Heart right ventricle (tissue), 16 donors: Measurements from ENCODE around the gene TMEM132D. TPM values are rescaled to one million over a fixed set of nuclear protein-coding genes. Genes with fewer than 3 reads are reported as not detected.
"Not testable (repeated sequence)": the region's sequence is repeated elsewhere in the genome, so short reads cannot be mapped to it uniquely, and the experiment has no call there.

Experiments used
- ATAC-seq, 8 donors: fragments of 200-7000 bp; cut with Tn5 transposase; one replicate each; pipeline ENCODE4 v1.9.1; 2020; ENCODE audit warnings: mild to moderate bottlenecking in 8 of 8, moderate library complexity in 8 of 8, moderate number of reproducible peaks in 1 of 8
- DNase-seq, 2 donors: peaks; one replicate each; pipeline ENCODE4 v3.0.0-alpha.2; 2020
- H3K27ac ChIP-seq, 10 donors: fragments of 200-600 bp; sonication (generic) in 2 of 10; one replicate each; pipeline versions ENCODE4 v1.5.0 to v1.8.0; 2020 to 2022; ENCODE audit warnings: mild to moderate bottlenecking in 3 of 10
- H3K27me3 ChIP-seq, 7 donors: fragments of 200-600 bp; one replicate each; pipeline ENCODE4 v1.8.0; 2021 to 2022; ENCODE audit warnings: mild to moderate bottlenecking in 2 of 7
- H3K36me3 ChIP-seq, 9 donors: fragments of 200-600 bp; sonication (generic) in 1 of 9; one replicate each; pipeline versions ENCODE4 v1.5.0 to v1.8.0; 2020 to 2022; ENCODE audit warnings: mild to moderate bottlenecking in 2 of 9
- H3K4me1 ChIP-seq, 9 donors: fragments of 200-600 bp; sonication (generic) in 1 of 9; one replicate each; pipeline versions ENCODE4 v1.5.0 to v1.8.0; 2020 to 2022; ENCODE audit warnings: mild to moderate bottlenecking in 4 of 9
- H3K4me3 ChIP-seq, 10 donors: fragments of 200-600 bp; sonication (generic) in 2 of 10; one replicate each; pipeline versions ENCODE4 v1.5.0 to v1.8.0; 2020 to 2022; ENCODE audit warnings: mild to moderate bottlenecking in 7 of 10, moderate library complexity in 2 of 10
- H3K9me3 ChIP-seq, 11 donors: fragments of 200-600 bp in 10 of 11; sonication (generic) in 2 of 11; one replicate each; pipeline versions ENCODE4 v1.5.0 to v1.8.0; 2013 to 2022; ENCODE audit warnings: mild to moderate bottlenecking in 2 of 11, control low read depth in 1 of 11, moderate library complexity in 1 of 11
- CTCF ChIP-seq, 9 donors: fragments of 200-600 bp; sonication (generic) in 2 of 9; IDR thresholded peaks; one replicate each; pipeline versions ENCODE4 v1.5.0 to v1.8.0; 2021 to 2022; ENCODE audit warnings: antibody characterized with exemption in 9 of 9, mild to moderate bottlenecking in 5 of 9, moderate library complexity in 1 of 9
- whole genome bisulfite sequencing, 2 donors: extraction: QIAGEN DNeasy Blood & Tissue Kit; methylation state at CpG; one replicate each; pipeline ENCODE4 v1.1.7; 2013; ENCODE audit warnings: inconsistent platforms in 1 of 2; 5-methylcytosine and 5-hydroxymethylcytosine counted together
- intact Hi-C, 10 donors: fragments of 100-400 bp; cut with DNase I; formaldehyde crosslinking; loops; one replicate each; pipeline versions ENCODE4 v1.11.1 to v1.14.2; 2022
- polyA plus RNA-seq, 2 donors: library from polyadenylated mRNA; stranded (reverse); fragments of 200-250 nt; gene quantifications; one replicate each; pipeline ENCODE4 v1.2.3, GENCODE V29; 2013
- total RNA-seq, 10 donors: library from RNA; stranded (reverse); fragmentation: NEBNext Ultra II Directional in 3 of 10; extraction: Animal tissue kit (Norgen Biotek cat#: 25700) in 3 of 10; gene quantifications; one replicate each; pipeline versions ENCODE4 v1.2.1 to v1.2.4, GENCODE V29; 2021 to 2023
- donor health status: Arrhythmogenic right ventricular cardiomyopathy.
- donor health status: ischemic (EF 13 %, LVEDD 7.1; RV severe dilation, severe dysfunction).
- donor health status: healthy with polysubstance abuse.
- donor health status: DM: no; HTN: yes; CAD: no.
- donor health status: DM: no; HTN: no; CAD: no.
- donor health status: ischemic (EF 25% LVEDD 6.9; RV normal size, moderate dysfunction).
- donor health status: ischemic (EF 25% LVEDD 5.7; RV mildly dilated, moderate dysfunction).
- donor health status: healthy.
- donor health status: DM: yes; HTN: yes; CAD: no.
- donor health status: Ischemic cardiomyopathy.
- donor health status: ischemic (EF 35%, LVEDD 5.7; RV mildly dilated, moderate dysfunction).
- donor health status: nonischemic (EF 11% LVEDD 7.7; RV severe dilation, severe dysfunction).
- donor health status: DM: yes; HTN: yes; CAD: no.
- donor health status: PGD.
- donor health status: ischemic (EF 29% LVEDD 5.4; RV normal size, mild dysfunction).
- donor health status: nonischemic (EF 23%, LVEDD 6.1; RV moderate dilation, normal function).

The TMEM132D gene
- total and polyA plus RNA-seq, 12 donors, result not detected

GRCh38 chr12:129901254-129901653, 2.6 kb downstream of the TMEM132D start:
- TF ChIP-seq CTCF (IDR thresholded peaks at IDR 0.05), result no peak
- 86 to 91% methylated on average over 2 of the region's 2 CpGs for WGBS, 2 donors
- intact Hi-C loops, result loop anchor here in 2 of 10 donors (10.0 kb wide), 2 partner anchors 1636 to 1646 kb away; partner anchors contain the start of gene TMEM132C (in 1 of the 2)
- DNase-seq (no peak), ATAC-seq (no peak)
- H3K36me3 ChIP-seq, result no peaks in the 10 kb centered on the region
- no peak overlapping the region for H3K4me3 ChIP-seq
- no peaks in the 10 kb centered on the region for H3K4me1 ChIP-seq
- H3K27ac ChIP-seq, result no peak overlapping the region
- H3K27me3 ChIP-seq, result peaks cover 11 to 63% (median 51%) of the 10 kb centered on the region in 7 donors
- H3K9me3 ChIP-seq, result no peaks in the 10 kb centered on the region

- DNase-seq (no peak), ATAC-seq (no peak)
- H3K4me1 ChIP-seq, result no peaks in the 10 kb centered on the region
- 78 to 82% methylated on average over 10 of the region's 10 CpGs for WGBS, 2 donors
- H3K36me3 ChIP-seq, result no peaks in the 10 kb centered on the region
- H3K9me3 ChIP-seq, result no peaks in the 10 kb centered on the region
- no peak overlapping the region for H3K4me3 ChIP-seq
- peaks cover 8 to 57% (median 43%) of the 10 kb centered on the region in 7 donors for H3K27me3 ChIP-seq
- TF ChIP-seq CTCF (IDR thresholded peaks at IDR 0.05), result no peak
- H3K27ac ChIP-seq, result no peak overlapping the region
- intact Hi-C loops, result loop anchor here in 2 of 10 donors (10.0 kb wide), 2 partner anchors 1636 to 1646 kb away; partner anchors contain the start of gene TMEM132C (in 1 of the 2)
These were observed 3.5 kb downstream of the TMEM132D start for GRCh38 chr12:129900306-129900705.

GRCh38 chr12:129899045-129899444, 4.8 kb downstream of the TMEM132D start:
- 68 to 78% methylated on average over 1 of the region's 1 CpG for WGBS, 2 donors
- H3K9me3 ChIP-seq, result not testable (repeated sequence)

GRCh38 chr12:129893691-129894090, 10.1 kb downstream of the TMEM132D start:
- Histone ChIP-seq H3K27ac (no peak overlapping the region), H3K36me3 (no peaks in the 10 kb centered on the region), H3K4me3 (no peak overlapping the region), H3K9me3 (no peaks in the 10 kb centered on the region), H3K27me3 (peaks cover 0 to 12% (median 0%) of the 10 kb centered on the region in 7 donors), H3K4me1 (no peaks in the 10 kb centered on the region)
- 69 to 83% methylated on average over 4 of the region's 4 CpGs for WGBS, 2 donors
- DNase-seq (no peak), ATAC-seq (no peak)
- no peak for TF ChIP-seq CTCF (IDR thresholded peaks at IDR 0.05)
- intact Hi-C loops, result no loop called here

More at GRCh38 chr12:129899045-129899444, 4.8 kb downstream of the TMEM132D start:
- H3K36me3 ChIP-seq, ATAC-seq, DNase-seq, H3K4me1 ChIP-seq, H3K4me3 ChIP-seq, H3K27ac ChIP-seq, intact Hi-C loops: not testable (repeated sequence)
- H3K27me3 ChIP-seq, result peaks cover 2 to 51% (median 30%) of the 10 kb centered on the region in 7 donors

- Histone ChIP-seq H3K4me3 (no peak overlapping the region), H3K9me3 (no peaks in the 10 kb centered on the region), H3K4me1 (no peaks in the 10 kb centered on the region), H3K36me3 (no peaks in the 10 kb centered on the region), H3K27me3 (peaks cover 0 to 4% (median 0%) of the 10 kb centered on the region in 7 donors), H3K27ac (no peak overlapping the region)
- DNase-seq, result no peak
- TF ChIP-seq CTCF (IDR thresholded peaks at IDR 0.05), result no peak
- intact Hi-C loops, result no loop called here
- WGBS, 2 donors, result 33% methylated on average over 4 of the region's 4 CpGs
- no peak for ATAC-seq
These were observed 16.7 kb downstream of the TMEM132D start for GRCh38 chr12:129887101-129887500.
